Measurements from ENCODE around the gene DHFR. TPM values are rescaled to one million over a fixed set of nuclear protein-coding genes. Genes with fewer than 3 reads are reported as not detected.

DHFR gene
- total and polyA plus RNA-seq, 10 donors: 8.6 to 23.0 (median 16.3) TPM

- WGBS, 5 donors: 74 to 83% (median 80%) methylated on average over 6 to 7 of the region's 7 CpGs
- Histone ChIP-seq H3K9me3 (no peaks in the 10 kb centered on the region), H3K27ac (no peak overlapping the region), H3K36me3 (no peaks in the 10 kb centered on the region), H3K4me3 (no peak overlapping the region), H3K4me1 (no peaks in the 10 kb centered on the region), H3K27me3 (replicated peaks in 1 of 7) (no peaks in the 10 kb centered on the region)
- TF ChIP-seq CTCF (IDR thresholded peaks at IDR 0.05 in 8 of 11, conservative IDR thresholded peaks at IDR 0.05 in 3 of 11) (no peak), POLR2A (IDR thresholded peaks at IDR 0.05) (no peak), POLR2AphosphoS5 (IDR thresholded peaks at IDR 0.05) (no peak)
- intact Hi-C loops (cut with DNase I; ENCODE audit: low total_unique reads): no loop called here
- no peak for DNase-seq
Observed at GRCh38 chr5:80597500-80597899, 57.3 kb downstream of the DHFR start.

- Histone ChIP-seq H3K27me3 (replicated peaks in 1 of 7) (no peaks in the 10 kb centered on the region), H3K4me1 (no peaks in the 10 kb centered on the region), H3K9me3 (no peaks in the 10 kb centered on the region), H3K4me3 (no peak overlapping the region), H3K27ac (no peak overlapping the region), H3K36me3 (no peaks in the 10 kb centered on the region)
- DNase-seq: no peak
- intact Hi-C loops (cut with DNase I; ENCODE audit: low total_unique reads): no loop called here
- WGBS, 5 donors: 91 to 98% (median 94%) methylated on average over 2 of the region's 2 CpGs
- no peak for TF ChIP-seq CTCF (IDR thresholded peaks at IDR 0.05 in 8 of 11, conservative IDR thresholded peaks at IDR 0.05 in 3 of 11)
- TF ChIP-seq POLR2AphosphoS5 (IDR thresholded peaks at IDR 0.05): no peak
- no peak for TF ChIP-seq POLR2A (IDR thresholded peaks at IDR 0.05)
Observed at GRCh38 chr5:80594810-80595209, 60.0 kb downstream of the DHFR start.

GRCh38 chr5:80592761-80593160 is 62.0 kb downstream of the DHFR start:
- DNase-seq: no peak
- no peaks in the 10 kb centered on the region for H3K27me3 ChIP-seq (replicated peaks in 1 of 7)
- no peak overlapping the region for H3K4me3 ChIP-seq
- no peaks in the 10 kb centered on the region for H3K36me3 ChIP-seq
- no peaks in the 10 kb centered on the region for H3K4me1 ChIP-seq
- intact Hi-C loops (cut with DNase I; ENCODE audit: low total_unique reads): no loop called here
- H3K27ac ChIP-seq: no peak overlapping the region
- no peaks in the 10 kb centered on the region for H3K9me3 ChIP-seq
- WGBS, 5 donors: 72 to 93% (median 86%) methylated on average over 2 of the region's 2 CpGs
- TF ChIP-seq CTCF (IDR thresholded peaks at IDR 0.05 in 8 of 11, conservative IDR thresholded peaks at IDR 0.05 in 3 of 11) (no peak), POLR2AphosphoS5 (IDR thresholded peaks at IDR 0.05) (no peak), POLR2A (IDR thresholded peaks at IDR 0.05) (no peak)

GRCh38 chr5:80592105-80592504 is 62.7 kb downstream of the DHFR start:
- Histone ChIP-seq H3K27ac (no peak overlapping the region), H3K4me3 (no peak overlapping the region), H3K27me3 (replicated peaks in 1 of 7) (no peaks in the 10 kb centered on the region), H3K9me3 (no peaks in the 10 kb centered on the region), H3K36me3 (no peaks in the 10 kb centered on the region), H3K4me1 (no peaks in the 10 kb centered on the region)
- no peak for DNase-seq
- TF ChIP-seq POLR2A (IDR thresholded peaks at IDR 0.05): no peak
- no peak for TF ChIP-seq CTCF (IDR thresholded peaks at IDR 0.05 in 8 of 11, conservative IDR thresholded peaks at IDR 0.05 in 3 of 11)
- TF ChIP-seq POLR2AphosphoS5 (IDR thresholded peaks at IDR 0.05): no peak
- 67 to 87% (median 76%) methylated on average over 1 of the region's 1 CpG for WGBS, 5 donors
- intact Hi-C loops (cut with DNase I; ENCODE audit: low total_unique reads): no loop called here
